GF-D8 (cell line): ENCODE data around the gene MSL3.

ENCODE experiments used
- DNase-seq: peaks from one replicate; lab custom pipeline; 2025; lab: John Stamatoyannopoulos, UW

MSL3 gene, protein sequence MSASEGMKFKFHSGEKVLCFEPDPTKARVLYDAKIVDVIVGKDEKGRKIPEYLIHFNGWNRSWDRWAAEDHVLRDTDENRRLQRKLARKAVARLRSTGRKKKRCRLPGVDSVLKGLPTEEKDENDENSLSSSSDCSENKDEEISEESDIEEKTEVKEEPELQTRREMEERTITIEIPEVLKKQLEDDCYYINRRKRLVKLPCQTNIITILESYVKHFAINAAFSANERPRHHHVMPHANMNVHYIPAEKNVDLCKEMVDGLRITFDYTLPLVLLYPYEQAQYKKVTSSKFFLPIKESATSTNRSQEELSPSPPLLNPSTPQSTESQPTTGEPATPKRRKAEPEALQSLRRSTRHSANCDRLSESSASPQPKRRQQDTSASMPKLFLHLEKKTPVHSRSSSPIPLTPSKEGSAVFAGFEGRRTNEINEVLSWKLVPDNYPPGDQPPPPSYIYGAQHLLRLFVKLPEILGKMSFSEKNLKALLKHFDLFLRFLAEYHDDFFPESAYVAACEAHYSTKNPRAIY

DNA sequence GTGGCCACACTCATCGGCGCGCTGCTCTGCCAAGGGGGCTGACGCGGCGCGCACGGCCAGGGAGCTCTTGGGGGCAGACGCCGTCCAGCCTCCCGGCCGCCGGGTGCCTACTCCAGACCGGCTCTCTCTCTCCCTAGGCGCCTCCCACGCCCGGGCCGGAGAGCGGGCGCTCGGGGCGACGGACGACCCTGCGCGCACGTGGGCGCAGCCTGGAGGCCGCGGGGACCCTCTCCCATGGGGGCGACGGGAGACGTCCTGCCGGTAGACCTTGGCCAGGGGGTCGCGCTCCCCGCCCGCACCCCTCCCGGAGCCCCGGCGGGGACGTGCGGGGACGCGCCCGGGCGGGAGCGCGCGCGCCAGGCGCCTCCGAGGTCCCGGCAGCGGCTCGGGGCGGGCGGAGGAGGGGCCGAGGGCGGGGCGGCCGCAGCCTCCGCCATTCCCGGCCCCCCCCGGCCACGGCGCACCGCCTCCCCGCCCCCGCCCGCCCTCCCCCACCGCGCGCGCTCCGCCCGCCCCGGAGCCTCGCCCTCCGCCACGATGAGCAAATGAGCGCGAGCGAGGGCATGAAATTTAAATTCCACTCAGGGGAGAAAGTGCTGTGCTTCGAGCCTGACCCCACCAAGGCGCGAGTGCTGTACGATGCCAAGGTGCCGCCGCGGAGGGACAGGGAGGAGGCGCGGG is at the start of gene MSL3:
MSL3 (plus strand) TSS at position 519 of the 681 bp plus-strand sequence; CDS start at position 546, 27 bp downstream.
- peak; percentile 5 for DNase-seq

DNA sequence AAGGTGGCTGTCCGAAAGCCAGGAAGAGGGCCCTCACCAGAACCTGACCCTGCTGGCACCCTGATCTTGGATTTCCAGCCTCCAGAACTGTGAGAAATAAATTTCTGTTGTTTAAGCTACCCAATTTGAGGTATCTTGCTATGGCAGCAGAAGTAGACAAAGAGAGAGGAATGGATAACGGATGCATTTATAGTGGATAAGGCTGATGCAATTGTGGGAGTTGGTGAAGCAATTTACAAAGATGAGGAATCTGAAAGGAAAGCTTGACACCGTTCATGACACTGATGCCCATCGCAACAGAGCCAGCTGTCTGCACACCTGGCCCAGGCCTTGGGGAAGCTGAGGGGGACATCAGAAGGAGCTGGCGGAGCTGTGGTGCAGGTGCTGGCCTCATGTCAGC is 35.7 kb upstream of the MSL3 start:
- DNase-seq: no peak

DNA sequence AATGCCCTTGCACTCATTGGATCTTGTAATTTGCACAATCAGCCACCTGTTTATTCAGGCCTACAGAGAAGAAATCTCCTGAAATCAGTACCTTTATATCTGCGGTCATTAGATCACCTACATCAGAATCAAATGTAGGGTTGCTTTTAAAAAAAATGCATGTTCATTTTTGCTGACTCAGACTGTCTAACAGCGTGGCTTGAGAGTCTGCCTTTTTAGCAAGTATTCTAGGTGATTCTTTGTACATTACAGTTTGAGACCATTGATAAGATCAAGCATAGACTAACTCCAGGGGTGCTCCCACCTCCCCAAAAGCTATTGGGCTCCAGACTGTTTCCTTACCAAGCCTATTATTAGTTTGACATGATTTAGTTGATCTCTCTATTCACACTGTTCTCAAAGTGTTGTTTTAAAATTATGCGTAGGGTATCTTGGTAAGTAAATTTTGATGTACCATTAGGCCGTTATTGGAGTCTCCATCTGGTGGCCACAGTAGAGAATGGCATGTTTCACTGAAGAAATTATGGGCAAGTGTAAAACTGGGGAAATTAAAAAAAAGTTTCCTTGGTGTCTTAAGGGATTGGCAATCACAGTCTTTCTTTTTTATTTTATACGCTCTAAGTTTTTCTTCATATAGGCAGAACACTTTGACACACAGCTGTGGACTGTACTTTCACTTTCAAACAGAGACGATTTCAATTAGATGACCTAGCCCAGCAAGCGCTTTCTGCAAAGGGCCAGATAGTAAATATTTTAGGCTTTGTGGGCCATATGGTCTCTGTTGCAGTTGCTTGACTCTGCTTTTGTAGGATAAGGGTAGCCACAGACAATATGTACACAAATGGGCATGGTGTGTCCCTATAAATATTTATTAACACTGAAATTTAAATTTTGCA is 33.7 kb upstream of the MSL3 start:
- no peak for DNase-seq

DNA sequence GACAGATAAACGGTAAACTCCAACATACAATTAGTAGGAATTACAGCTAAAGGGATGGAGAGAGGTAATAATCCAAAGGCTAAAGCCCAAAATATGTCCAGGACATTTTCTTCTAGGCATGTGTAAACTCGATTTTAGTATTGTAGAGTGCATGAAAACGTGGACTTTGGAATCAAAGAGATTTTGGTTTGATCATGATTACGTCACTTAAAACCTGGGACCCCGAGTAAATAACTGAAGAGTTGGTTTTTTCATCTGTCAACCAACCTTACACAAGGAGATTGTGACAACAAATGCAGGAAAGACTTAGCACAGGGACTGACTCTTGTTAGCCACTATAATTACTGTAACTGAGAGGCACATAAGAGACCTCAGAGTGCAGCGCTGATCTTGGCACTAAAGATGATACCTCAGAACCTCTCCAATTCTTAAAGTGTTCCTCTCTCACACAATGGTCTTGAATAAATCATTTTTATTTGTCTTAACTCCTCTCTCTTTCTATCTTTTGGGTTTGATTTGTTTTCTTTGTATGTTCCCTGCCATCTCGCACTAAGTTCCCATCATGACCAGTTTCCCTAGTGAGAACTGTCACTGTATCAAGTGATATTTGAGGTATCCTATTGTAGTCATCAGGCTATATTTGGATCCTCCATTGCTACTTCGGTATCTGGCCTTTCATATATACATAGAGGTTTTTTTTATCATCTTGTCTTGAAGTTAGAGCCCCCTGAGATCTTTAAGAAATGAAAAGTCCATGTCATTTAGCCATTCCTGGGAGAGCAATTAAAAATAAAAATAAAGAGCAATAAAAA is 32.2 kb upstream of the MSL3 start:
- no peak for DNase-seq

DNA sequence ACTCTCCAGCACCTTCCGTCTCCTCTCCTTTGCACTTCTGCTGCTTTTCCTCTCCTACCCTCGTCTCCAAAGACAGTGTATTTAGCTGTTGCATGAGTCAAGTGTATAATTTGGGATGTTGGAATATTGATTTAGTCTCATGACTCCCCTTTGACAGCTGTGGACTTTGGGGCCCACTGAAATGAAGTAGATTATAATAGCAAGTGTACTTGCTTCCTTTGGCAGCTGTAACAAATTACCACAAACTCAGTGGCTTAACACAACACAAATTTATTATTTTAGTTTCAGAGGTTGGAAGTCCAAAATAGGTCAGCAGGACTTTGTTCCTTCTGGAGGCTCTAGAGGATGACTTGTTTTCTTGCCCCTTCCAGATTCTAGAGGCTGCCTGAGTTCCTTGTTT is 29.5 kb upstream of the MSL3 start:
- DNase-seq: no peak

DNA sequence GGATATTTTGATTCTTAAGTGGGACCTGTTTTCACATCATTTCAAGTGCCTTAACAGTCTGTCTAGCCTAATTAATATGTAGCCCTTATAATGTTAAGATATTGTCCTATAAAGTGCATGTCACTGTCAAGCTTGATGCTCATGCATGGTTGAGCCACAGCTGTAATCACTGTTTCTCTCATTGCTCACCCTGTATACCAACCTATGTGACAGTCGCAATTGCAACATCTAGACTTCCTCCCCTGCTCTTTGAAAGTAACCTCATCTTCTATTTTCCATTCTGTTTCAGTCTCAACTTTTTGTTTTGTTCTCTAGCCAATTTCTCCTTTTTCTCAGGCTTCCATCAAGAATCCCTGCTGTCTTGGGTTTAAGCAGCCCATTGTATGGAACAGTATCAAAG is 24.4 kb upstream of the MSL3 start:
- no peak for DNase-seq

DNA sequence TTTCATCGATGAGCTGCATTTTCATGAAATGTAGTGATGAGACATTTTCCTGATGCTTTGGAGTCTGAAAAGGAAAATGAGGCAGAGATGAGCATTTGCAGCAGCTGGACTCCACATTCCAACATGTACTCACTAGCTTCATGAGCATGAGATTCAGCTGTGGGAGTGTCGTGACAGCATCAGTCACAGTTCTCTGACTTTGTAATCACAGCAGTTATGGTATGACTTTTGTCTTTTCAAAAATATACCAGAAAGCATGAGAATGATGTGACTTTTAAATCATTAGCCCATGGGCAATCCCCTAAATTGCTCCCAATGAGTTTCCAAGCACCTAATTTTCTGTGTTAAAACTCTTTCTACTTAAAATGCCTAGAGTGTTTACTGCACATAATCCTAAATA is 18.3 kb upstream of the MSL3 start:
- no peak for DNase-seq

DNA sequence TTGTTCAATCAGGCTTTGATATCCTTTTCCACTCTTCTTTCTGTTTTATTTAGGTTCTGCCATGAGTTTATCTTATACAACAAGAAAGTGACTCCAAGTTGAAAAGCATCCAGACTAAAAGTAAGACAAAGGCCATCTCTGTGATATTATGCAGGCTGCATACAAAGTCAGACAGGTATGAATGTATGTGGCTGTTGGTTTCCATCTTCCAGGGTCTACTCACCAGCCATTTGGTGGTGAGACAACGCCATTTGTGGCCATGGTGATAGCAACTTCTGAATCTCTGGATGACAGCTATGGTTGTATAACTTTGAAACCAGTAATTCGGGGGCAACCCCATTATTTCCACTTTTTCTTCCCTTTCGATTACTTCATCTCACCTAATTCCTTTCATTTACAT is 17.2 kb upstream of the MSL3 start:
- no peak for DNase-seq

DNA sequence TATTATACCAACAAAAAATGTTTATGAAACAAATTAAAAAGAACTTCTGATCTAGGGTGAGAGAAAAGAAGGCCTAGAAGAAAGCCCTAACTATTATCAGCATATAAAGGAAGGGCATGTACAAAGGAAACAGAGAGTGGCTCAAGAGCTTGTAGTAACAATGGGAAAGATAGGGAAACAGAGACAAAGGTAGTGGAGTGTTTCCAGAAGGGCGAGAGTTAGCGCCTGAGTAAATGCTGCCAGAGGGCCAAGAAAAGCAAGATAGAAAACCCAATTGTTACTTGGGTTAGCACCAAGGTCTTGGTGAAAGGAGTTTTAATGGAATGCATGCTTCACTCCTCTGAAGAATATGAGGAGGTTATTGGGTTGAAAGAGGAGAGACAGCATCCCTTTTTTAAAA is 16.5 kb upstream of the MSL3 start:
- DNase-seq: no peak

DNA sequence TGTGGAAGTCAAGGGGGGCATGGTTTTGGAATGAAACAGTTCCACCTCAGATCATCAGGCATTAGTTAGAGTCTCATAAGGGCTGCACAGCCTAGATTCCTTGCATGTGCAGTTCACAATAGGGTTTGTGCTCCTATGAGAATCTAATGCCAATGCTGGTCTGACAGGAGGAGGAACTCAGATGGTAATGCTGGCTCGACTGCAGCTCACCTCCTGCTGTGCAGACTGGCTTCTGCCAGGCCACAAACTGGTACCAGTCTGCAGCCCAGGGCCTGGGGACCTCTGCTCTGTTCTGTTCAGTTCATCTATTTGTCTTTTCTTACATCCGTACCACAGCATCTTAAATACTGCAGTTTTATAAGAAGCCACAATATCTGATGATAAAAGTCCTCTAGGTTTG is 12.2 kb upstream of the MSL3 start:
- DNase-seq: no peak

DNA sequence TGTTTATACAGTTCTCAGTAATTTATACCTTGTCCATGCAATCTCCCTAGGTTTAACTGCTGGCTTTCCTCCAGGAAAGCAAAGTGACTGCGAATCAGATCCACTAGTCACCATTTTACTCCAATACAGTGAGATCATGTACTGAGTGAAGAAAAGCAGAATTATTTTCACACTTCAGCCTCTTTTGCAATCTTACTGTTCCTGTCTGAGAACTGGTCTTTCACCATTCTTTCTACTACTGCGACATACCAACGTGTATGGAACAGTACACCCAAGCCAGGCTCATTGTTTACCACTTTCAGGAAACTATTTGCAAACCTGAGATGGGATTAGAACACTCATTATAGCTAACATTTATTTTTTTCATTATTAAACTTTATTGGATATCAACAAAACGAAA is 8.0 kb upstream of the MSL3 start:
- no peak for DNase-seq

DNA sequence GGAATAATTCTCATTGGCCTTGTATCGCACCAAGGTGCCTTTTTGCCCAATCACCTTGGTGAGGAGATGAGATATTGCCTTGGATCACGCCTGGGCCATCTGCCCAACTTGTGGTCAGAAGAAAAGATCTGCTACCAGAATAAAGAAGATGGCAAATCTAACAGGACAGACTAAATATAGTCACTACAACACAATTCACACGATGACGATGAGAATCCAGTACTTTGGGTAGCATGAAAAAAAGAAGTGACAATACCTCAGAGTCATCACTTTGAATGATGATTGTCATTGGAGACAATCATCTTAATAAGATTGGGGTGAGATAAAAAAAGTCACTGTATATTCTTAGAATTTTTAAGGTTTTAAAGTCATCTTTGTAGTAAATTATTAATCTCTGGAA is 7.3 kb upstream of the MSL3 start:
- DNase-seq: no peak

DNA sequence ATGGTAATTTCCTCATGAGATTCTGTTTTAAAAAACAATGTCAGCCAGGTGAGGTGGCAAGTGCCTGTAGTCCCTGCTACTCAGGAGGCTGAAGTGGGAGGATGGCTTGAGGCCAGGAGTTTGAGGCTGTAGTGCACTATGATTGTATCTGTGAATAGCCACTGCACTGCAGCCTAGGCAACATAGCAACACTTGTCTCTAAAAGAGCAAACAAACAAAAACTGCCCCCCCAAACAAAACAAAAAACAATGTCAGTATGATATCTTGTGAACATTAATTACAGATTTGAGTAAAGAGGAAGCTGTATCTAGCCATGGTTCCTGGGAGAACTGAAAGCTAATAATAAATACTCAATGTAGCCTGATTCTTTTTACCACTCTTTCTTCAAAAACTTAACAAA is 6.8 kb upstream of the MSL3 start:
- no peak for DNase-seq

DNA sequence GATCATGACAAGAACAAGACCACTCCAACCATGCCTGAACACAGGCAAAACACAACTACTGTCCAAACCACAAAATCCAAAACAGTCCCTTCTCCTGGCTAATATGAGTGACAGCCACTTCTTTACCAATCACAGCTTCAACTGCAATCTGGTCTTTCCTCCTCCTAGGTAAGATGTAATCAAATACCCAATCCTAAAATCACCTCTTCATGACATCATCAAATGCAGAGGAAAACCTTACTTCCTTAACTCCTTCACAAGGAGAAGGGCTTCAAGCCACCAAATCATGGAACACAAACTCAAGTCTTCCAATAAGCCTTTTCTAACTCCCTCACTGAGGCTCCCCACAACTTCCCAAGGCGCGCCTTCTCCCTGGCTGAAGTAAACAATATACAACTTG is 4.4 kb upstream of the MSL3 start:
- DNase-seq: no peak

DNA sequence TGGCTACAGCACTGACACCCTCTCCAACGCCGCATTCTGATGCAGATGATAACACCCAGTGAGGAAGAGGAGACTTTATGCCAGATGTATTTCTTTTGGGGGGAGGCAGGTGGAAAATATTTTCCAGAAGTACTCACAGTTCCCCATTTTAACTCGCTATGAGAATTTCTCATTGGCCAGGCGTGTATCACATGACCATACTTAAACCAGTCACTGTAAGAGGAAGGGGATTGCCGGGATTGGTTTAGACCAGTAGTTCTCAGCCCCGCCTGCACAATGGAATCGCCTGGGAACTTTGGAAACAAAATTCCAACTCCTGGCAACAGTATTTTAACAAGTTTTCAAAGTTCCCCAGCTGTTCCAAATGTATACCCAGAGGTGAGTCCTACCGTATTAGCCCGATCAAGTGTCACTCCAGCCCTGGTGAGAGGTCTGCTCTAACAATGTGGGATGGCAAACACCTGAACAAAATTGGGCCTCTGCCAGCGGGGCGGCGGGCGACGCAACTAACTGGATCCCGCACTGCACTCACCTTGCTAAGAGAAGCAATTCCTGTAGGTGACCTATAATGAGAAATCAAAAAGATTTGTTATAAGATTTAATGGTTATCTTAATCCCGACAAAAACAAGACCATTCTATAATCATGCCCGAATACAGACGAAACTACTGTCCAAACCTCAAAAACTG is 2.9 kb upstream of the MSL3 start:
- DNase-seq: no peak

DNA sequence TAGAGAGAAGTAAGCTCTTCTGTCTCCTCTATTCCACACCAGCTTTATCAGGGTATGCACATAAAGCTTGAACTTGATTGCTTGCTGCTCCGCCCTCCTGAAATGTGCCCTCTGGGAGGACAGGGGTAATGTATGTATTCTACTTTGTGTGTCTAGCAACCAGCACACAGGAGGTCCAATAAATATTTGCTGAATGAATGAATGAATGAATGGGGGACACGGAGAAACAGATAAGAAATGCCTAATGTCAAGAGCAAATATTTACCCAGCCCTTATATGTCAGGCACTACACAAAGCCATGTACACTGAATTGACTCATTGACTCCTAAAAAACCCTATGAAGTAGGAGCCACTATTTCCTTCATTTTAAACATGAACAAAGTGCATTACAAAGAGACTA is 2.3 kb upstream of the MSL3 start:
- DNase-seq: no peak

DNA sequence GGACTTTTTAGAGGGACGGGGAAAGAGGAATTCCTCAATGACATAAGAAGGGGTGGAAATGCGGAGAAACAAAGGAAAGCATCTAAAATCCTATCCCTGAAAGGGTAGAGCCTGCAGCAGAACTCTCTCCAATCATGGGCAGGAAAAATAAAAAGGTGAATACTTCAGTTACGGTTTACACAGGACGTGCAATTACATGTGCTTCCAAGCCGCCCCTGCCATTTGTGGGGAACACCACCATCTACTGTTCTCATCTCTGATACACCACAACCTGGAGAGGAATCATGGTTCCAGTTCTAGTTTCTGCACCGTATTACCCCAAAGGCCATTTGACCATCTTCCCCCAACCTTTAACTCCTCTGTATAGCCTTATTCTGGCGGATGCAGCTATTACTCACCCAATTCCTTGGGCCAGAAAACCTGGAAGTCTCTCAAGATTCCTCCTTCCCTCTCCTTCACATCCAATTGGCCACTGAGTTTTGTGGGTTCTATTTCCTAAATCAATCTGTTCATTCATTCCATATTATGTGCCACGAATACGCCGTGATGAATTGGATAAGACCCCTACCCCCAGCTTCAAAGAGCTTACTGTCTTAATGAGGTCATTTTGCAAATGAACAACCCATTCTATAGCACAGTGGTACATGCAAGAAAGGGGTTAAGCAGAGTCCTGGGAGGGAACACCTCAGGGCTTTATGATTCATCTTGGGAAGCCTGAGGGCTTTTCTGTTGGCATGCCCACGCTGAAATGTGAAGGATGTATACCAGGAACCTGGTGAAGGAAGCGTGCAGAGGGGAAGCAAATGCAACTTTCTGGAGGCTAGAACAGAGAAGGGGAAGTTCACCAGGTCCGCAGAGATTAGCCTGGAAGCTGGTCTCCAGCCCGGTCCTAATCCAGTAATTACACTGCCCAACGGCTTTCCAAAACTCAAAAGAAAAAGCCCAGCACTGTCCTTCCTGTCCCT is 1.4 kb upstream of the MSL3 start:
- DNase-seq: no peak

DNA sequence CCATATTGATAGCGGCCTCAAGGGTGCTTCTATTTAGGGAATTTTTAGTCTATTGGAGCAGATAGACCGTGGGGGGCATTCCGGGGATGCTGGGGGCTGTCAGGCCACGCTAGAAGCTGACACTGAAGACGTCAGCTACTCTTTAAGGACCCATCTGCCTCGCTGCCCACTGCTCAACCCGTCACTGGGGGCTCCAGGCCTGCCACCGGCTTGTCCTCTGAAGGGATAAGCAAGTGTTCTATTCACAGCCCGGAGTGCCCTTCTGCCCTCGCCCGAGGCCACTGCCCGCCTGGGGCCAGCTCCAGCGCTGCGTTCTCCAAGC is 679 bp upstream of the MSL3 start:
- DNase-seq: no peak

DNA sequence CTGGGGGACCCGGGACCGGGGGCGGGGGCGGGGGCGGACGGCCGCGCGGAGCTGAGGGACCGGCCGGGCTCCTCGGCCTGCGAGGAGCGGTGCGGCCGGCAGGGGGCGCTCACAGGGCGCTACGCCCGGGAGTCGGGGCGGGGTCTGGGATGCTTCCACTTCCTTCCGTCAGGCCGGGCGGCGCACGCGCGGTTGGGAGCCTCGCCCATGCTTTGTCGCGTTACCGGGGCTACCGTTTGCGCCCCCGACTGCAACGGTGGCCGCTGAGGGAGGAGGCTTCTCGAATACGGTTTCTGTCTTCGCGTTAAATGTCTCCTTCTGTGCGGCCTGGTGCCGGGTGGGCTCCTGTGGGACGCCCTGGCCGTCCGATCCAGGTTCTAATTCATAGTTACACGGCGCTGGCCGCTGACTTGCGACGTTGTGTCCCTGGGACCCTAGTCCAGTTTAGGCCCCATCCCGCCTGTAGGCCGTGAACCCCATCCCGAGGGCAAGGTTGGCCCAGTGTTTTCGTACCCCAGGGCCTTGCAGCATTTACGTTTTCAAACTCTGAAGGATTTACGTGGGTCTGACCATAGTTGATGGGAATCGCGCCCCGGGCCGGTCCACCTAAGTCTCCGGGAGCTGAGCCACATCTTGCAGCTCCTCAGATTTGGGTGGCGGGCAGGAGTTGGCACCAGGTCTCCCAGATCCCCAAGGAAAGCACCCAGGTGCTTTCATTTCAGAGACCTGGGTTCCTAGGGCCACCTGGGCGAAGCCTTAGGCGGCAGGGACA is 549 bp downstream of the MSL3 start:
- peak; percentile 18 for DNase-seq
